GM12878 (cell line): Measurements from ENCODE around the gene EP400.

Source experiments
- CTCF ChIP-seq, 3 experiments: IDR thresholded peaks in 2 of 3; conservative IDR thresholded peaks in 1 of 3; 2 replicates each; pipeline ENCODE4 v1.5.1; 2011; ENCODE audit warnings: low read depth in 3 of 3, low read length in 3 of 3, mild to moderate bottlenecking in 3 of 3, control low read depth in 2 of 3, moderate library complexity in 2 of 3, inconsistent platforms in 1 of 3, mixed read lengths in 1 of 3; ENCODE audit not compliant: control insufficient read depth in 2 of 3, insufficient read depth in 1 of 3; ENCODE audit errors: extremely low read depth in 1 of 3
- EP300 ChIP-seq, 2 experiments: fragments of 150-350 bp in 1 of 2; IDR thresholded peaks; 2 replicates each; pipeline ENCODE4 v1.6.1; 2011 to 2012; ENCODE audit warnings: low read depth in 2 of 2, low read length in 2 of 2, borderline replicate concordance in 1 of 2, improper control_type of control experiment in 1 of 2, inconsistent platforms in 1 of 2; ENCODE audit not compliant: control insufficient read depth in 1 of 2
- JUND ChIP-seq: IDR thresholded peaks from 2 replicates; pipeline ENCODE4 v1.6.1; 2012; ENCODE audit warnings: low read depth, mild to moderate bottlenecking, low read length, improper control_type of control experiment, moderate library complexity
- STAT3 ChIP-seq: IDR thresholded peaks from 2 replicates; pipeline ENCODE4 v1.6.1; 2011; ENCODE audit warnings: low read depth, low read length, improper control_type of control experiment
- SUPT20H ChIP-seq: IDR thresholded peaks from 2 replicates; pipeline ENCODE4 v1.6.1; 2011; ENCODE audit warnings: low read depth, mild to moderate bottlenecking, low read length, moderate library complexity, borderline replicate concordance; ENCODE audit not compliant: control insufficient read depth
- TF ChIP-seq, protein P1 (sequence below): IDR thresholded peaks from 2 replicates; pipeline ENCODE4 v1.6.1; 2012; ENCODE audit warnings: mild to moderate bottlenecking, low read depth, low read length

DNA sequence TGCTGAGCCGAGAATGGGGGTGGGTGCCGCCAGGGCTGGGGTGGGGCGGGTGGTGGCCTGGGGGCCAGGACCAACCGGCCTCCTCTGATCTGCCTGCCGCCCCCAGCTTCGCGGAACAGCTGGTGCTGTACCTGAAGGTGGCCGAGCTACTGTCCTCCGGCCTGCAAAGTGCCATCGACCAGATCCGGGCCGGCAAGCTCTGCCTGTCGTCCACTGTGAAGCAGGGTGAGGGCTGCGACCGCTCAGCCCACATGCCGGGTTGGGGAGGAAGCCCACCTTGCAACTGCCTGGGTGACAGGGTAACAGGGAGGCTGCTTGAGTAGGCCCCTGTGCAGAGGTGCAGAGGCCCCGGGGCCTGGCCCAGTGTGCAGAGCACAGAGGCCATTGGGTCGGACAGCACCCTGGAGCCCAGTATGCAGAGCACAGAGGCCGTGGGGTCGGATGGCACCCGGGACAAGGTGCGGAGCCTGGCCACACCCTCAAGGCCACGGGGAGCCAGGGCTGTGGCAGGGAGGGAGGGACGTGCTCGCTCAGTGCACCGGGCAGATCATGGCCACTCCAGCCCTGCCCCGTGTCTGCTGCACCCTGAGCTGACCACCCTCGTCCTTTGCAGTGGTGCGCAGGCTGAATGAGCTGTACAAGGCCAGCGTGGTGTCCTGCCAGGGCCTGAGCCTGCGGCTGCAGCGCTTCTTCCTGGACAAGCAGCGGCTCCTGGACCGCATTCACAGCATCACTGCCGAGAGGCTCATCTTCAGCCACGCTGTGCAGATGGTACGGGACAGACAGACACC lies 30.2 kb upstream of the EP400 start:
- TF ChIP-seq EP300 (IDR thresholded peaks at IDR 0.05; ENCODE audit: borderline replicate concordance in 1 of 2, control insufficient read depth in 1 of 2, low read depth in 2 of 2, low read length in 2 of 2) (no peak), JUND (no peak), STAT3 (no peak), SUPT20H (no peak), CTCF (IDR thresholded peaks at IDR 0.05 in 2 of 3, conservative IDR thresholded peaks at IDR 0.05 in 1 of 3; ENCODE audit: control insufficient read depth in 2 of 3, extremely low read depth in 1 of 3, insufficient read depth in 1 of 3, low read depth in 3 of 3, low read length in 3 of 3) (no peak)
- TF ChIP-seq, protein P1, sequence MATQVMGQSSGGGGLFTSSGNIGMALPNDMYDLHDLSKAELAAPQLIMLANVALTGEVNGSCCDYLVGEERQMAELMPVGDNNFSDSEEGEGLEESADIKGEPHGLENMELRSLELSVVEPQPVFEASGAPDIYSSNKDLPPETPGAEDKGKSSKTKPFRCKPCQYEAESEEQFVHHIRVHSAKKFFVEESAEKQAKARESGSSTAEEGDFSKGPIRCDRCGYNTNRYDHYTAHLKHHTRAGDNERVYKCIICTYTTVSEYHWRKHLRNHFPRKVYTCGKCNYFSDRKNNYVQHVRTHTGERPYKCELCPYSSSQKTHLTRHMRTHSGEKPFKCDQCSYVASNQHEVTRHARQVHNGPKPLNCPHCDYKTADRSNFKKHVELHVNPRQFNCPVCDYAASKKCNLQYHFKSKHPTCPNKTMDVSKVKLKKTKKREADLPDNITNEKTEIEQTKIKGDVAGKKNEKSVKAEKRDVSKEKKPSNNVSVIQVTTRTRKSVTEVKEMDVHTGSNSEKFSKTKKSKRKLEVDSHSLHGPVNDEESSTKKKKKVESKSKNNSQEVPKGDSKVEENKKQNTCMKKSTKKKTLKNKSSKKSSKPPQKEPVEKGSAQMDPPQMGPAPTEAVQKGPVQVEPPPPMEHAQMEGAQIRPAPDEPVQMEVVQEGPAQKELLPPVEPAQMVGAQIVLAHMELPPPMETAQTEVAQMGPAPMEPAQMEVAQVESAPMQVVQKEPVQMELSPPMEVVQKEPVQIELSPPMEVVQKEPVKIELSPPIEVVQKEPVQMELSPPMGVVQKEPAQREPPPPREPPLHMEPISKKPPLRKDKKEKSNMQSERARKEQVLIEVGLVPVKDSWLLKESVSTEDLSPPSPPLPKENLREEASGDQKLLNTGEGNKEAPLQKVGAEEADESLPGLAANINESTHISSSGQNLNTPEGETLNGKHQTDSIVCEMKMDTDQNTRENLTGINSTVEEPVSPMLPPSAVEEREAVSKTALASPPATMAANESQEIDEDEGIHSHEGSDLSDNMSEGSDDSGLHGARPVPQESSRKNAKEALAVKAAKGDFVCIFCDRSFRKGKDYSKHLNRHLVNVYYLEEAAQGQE, result no peak
